Nephron progenitor cell (in vitro differentiated cells): ENCODE results near the gene SULF2.

Experiments used
- DNase-seq: peaks from one replicate; pipeline ENCODE4 v3.0.0; 2021
- H3K27ac Mint-ChIP-seq: 2 replicates; pipeline ENCODE4 v1.8.0; 2021; ENCODE audit warnings: mild to moderate bottlenecking, moderate library complexity, mixed read lengths
- H3K27me3 Mint-ChIP-seq: 2 replicates; pipeline ENCODE4 v1.8.0; 2021; ENCODE audit warnings: mild to moderate bottlenecking, low read depth, mixed read lengths; ENCODE audit not compliant: poor library complexity
- H3K36me3 Mint-ChIP-seq: 2 replicates; pipeline ENCODE4 v1.8.0; 2021; ENCODE audit warnings: low read depth, mixed read lengths
- H3K4me1 Mint-ChIP-seq: 2 replicates; pipeline ENCODE4 v1.8.0; 2021; ENCODE audit warnings: mixed read lengths
- H3K4me3 Mint-ChIP-seq: 2 replicates; pipeline ENCODE4 v1.8.0; 2021; ENCODE audit warnings: mild to moderate bottlenecking, moderate library complexity, mixed read lengths
- H3K9me3 Mint-ChIP-seq: 2 replicates; pipeline ENCODE4 v1.8.0; 2021; ENCODE audit warnings: mild to moderate bottlenecking, moderate library complexity, mixed read lengths
- TF ChIP-seq, protein P1 (sequence below): fragments of 200-600 bp; sonication (generic); IDR thresholded peaks from 2 replicates; pipeline ENCODE4 v1.5.0; 2021; ENCODE audit warnings: antibody characterized with exemption

Gene SULF2

DNA sequence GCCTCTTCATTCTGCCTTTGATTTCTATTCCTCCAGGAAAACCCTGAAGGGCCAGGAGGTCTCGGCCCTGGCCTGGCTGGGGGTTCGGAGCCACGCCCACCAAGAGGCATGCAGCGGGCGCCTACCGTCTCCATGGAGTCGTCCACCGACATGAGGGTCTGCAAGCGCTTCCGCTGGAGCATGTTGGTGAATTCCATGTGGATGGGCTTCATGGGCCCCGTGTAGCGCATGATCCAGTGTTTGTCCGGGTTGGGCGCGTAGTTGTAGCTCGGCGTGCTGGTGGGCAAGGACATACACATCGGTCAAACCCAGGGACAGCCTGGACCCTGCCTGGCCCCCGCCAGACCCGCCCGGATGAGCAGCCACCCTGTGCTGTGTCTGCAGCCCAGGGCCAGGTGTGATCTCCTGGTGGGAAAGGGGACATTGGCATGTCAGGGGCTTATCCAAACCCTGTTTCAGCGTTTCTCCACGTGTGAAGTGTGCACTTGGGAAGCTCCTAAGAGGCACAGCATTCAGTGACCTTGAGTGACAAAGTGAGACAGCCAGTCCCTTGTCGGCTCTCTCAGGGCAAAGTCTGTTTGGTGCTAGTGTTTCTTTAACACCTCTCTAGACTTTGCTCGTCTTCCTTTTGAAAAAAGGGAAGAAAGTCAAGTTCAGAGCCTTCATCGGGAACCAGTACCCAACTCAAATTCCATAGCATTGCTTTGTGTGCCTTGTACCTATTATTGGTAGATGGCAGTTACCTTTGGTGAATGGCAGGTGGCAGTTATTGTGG lies 100.8 kb downstream of the SULF2 start:
- Mint-ChIP-seq H3K27ac (no peak overlapping the region), H3K36me3 (peaks cover 44% of the 10 kb centered on the region), H3K4me1 (peaks cover 13% of the 10 kb centered on the region), H3K4me3 (no peak overlapping the region), H3K27me3 (no peaks in the 10 kb centered on the region), H3K9me3 (no peaks in the 10 kb centered on the region)
- TF ChIP-seq, protein P1, sequence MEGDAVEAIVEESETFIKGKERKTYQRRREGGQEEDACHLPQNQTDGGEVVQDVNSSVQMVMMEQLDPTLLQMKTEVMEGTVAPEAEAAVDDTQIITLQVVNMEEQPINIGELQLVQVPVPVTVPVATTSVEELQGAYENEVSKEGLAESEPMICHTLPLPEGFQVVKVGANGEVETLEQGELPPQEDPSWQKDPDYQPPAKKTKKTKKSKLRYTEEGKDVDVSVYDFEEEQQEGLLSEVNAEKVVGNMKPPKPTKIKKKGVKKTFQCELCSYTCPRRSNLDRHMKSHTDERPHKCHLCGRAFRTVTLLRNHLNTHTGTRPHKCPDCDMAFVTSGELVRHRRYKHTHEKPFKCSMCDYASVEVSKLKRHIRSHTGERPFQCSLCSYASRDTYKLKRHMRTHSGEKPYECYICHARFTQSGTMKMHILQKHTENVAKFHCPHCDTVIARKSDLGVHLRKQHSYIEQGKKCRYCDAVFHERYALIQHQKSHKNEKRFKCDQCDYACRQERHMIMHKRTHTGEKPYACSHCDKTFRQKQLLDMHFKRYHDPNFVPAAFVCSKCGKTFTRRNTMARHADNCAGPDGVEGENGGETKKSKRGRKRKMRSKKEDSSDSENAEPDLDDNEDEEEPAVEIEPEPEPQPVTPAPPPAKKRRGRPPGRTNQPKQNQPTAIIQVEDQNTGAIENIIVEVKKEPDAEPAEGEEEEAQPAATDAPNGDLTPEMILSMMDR: no peak
- no peak for DNase-seq

DNA sequence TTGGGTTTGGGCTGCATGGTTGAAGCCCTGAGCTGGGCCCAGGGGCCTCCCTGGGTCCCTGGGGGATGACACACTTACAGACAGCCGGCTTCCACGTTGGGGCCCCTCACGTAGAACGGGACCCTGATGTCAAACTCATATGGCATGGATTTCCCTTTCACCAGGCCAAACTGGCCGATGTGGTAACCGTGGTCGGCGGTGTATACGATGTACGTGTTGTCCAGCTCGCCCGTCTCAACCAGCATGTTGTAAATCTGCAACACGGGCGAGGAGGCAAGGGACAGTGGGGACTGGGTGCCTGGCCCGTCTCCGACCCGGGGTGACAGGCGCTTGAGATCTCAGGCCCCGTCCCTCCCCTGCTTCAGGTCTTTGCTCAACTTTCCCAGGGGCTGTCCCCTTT lies 102.4 kb downstream of the SULF2 start:
- DNase-seq: no peak
- TF ChIP-seq, protein P1: no peak
- Mint-ChIP-seq H3K4me1 (peaks cover 13% of the 10 kb centered on the region), H3K27me3 (peaks cover 2% of the 10 kb centered on the region), H3K4me3 (no peak overlapping the region), H3K27ac (no peak overlapping the region), H3K36me3 (peaks cover 37% of the 10 kb centered on the region), H3K9me3 (no peaks in the 10 kb centered on the region)

DNA sequence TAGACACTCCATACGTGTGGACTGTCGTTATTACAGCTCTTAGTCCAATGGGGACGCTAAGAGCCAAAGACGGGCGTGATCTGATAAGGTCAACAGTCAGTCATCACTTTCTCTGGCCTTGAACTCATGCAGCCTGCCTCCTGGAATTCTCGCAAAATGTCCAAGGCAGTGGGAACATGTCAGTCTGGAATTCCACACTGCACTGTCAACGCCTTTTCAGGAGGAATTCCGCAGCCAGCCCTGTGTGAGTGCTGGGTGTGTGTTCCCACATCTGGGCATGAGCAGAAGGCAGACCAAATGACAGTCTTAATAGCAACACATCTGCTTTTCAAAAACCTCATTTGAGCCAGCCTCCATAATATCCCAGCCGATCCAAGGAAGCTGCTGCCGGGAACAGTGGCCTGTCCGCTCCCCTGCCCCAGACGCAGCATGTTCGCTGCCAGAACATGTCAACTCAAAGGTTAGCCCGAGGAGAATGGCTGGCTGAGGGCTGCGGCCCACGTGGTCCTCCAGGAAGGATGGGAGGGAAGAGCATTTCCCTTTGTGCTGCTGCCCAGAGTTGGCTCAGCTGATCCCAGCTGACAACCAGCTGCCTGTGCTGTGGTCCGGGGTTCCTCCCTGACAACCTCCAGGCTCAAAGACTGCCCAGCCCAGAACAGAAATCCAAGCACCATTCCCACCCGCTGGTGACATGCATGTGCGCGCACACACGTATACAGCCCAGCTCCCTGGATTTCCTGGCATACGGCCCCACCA lies 103.1 kb downstream of the SULF2 start:
- peaks cover 6% of the 10 kb centered on the region for H3K27me3 Mint-ChIP-seq
- no peak overlapping the region for H3K27ac Mint-ChIP-seq
- no peak for DNase-seq
- no peaks in the 10 kb centered on the region for H3K9me3 Mint-ChIP-seq
- peaks cover 30% of the 10 kb centered on the region for H3K36me3 Mint-ChIP-seq
- peaks cover 8% of the 10 kb centered on the region for H3K4me1 Mint-ChIP-seq
- H3K4me3 Mint-ChIP-seq: no peak overlapping the region
- TF ChIP-seq, protein P1: no peak

DNA sequence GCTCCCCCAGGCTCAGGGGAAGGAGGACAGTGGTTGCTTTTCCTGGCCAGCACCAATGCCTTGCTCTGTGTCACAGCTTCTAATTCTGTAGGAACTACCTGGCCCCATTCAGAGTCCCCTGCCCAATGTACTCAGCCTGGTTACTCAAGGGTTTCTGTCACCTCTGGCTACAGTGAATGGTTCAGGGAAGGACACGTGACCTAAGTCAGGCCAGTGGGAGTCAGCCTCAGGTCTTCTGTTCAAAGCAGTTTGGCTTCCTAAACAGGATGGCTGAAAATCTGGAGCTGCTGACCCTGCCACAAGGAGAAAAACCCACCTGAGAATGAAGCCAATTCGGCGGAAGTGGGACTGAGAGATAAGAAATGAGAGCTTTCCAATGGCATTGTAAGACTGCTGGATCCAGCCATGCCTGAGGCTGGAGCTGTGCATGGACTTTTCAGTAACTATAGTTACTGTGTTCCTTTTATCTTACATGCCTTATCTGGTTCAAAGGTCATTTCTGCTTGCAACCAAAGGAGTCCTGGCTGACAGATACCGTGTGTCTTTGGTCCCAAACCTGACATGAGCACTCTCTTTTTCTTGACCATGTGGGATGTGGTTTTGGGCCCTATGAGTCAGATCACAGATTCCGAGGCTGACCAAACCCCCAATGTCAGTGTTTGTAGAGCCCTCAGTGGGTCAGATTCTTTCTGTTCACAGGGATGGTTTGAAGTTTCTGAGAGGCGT lies 104.3 kb downstream of the SULF2 start:
- Mint-ChIP-seq H3K4me1 (no peaks in the 10 kb centered on the region), H3K9me3 (no peaks in the 10 kb centered on the region), H3K27ac (no peak overlapping the region), H3K36me3 (peaks cover 28% of the 10 kb centered on the region), H3K27me3 (peaks cover 6% of the 10 kb centered on the region), H3K4me3 (no peak overlapping the region)
- TF ChIP-seq, protein P1: no peak
- DNase-seq: no peak

DNA sequence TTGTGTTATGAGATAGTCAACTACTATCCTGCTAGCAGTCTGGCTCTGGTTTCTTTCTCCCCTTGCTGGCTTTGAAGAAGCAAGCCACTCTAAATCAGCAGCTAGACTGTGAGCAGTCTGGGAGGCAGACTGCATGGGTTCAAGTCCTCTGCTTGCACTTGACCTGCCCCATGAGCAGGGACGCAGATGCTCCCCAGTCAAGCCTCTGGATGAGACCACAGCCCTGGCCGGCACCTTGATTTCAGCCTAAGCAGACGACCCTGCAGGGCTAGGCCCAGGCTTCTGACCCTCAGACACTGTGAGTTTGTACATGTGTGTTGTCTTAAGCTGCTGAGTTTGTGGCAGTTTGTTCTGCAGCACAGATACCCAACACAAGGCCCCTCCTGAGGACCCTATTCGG lies 105.8 kb downstream of the SULF2 start:
- H3K4me3 Mint-ChIP-seq: no peak overlapping the region
- H3K9me3 Mint-ChIP-seq: no peaks in the 10 kb centered on the region
- H3K36me3 Mint-ChIP-seq: peaks cover 21% of the 10 kb centered on the region
- no peak for DNase-seq
- TF ChIP-seq, protein P1: no peak
- H3K27me3 Mint-ChIP-seq: peaks cover 9% of the 10 kb centered on the region
- H3K27ac Mint-ChIP-seq: no peak overlapping the region
- no peaks in the 10 kb centered on the region for H3K4me1 Mint-ChIP-seq
